Ovary (tissue), 9 donors: ENCODE data around the gene NPM3. TPM values are rescaled to one million over a fixed set of nuclear protein-coding genes. Genes with fewer than 3 reads are reported as not detected.

Experiments used
- DNase-seq, 5 donors: peaks; one replicate each; pipeline ENCODE4 v3.0.0-alpha.2; 2019 to 2020
- H3K27ac ChIP-seq, 2 donors: fragments of 200-600 bp; one replicate each; pipeline versions ENCODE4 v1.5.1 to v1.8.0; 2019 to 2022
- H3K27me3 ChIP-seq: fragments of 200-600 bp; one replicate; pipeline ENCODE4 v1.8.0; 2022
- H3K36me3 ChIP-seq: fragments of 200-600 bp; sonication (generic); one replicate; pipeline ENCODE4 v1.5.1; 2019
- H3K4me1 ChIP-seq: one replicate; pipeline ENCODE4 v1.8.1; 2013; ENCODE audit warnings: mild to moderate bottlenecking, moderate library complexity; ENCODE audit not compliant: insufficient read depth
- H3K4me3 ChIP-seq: fragments of 200-600 bp; sonication (generic); one replicate; pipeline ENCODE4 v1.5.1; 2017
- H3K9me3 ChIP-seq, 2 donors: fragments of 200-600 bp in 1 of 2; sonication (generic) in 1 of 2; one replicate each; pipeline versions ENCODE4 v1.5.1 to v1.8.1; 2013 to 2019; ENCODE audit warnings: mild to moderate bottlenecking in 1 of 2, moderate library complexity in 1 of 2
- CTCF ChIP-seq, 3 donors: fragments of 450-650 bp in 2 of 3; fragments of 200-600 bp in 1 of 3; IDR thresholded peaks; one replicate each; pipeline versions ENCODE4 v1.5.1 to v1.8.0; 2016 to 2022; ENCODE audit warnings: antibody characterized with exemption in 3 of 3, mild to moderate bottlenecking in 1 of 3
- EP300 ChIP-seq: sonication (generic); formaldehyde crosslinking; IDR thresholded peaks from one replicate; pipeline ENCODE4 v1.6.1; 2017; ENCODE audit warnings: antibody characterized with exemption
- POLR2A ChIP-seq: fragments of 450-650 bp; IDR thresholded peaks from one replicate; pipeline ENCODE4 v1.6.1; 2017; ENCODE audit warnings: antibody characterized with exemption, mild to moderate bottlenecking, moderate library complexity
- WGBS, 3 donors: extraction: QIAGEN DNeasy Blood & Tissue Kit in 1 of 3; methylation state at CpG; one replicate each; pipeline versions ENCODE4 v1.1.5 to v1.1.7; 2013 to 2017; 5-methylcytosine and 5-hydroxymethylcytosine counted together
- intact Hi-C, 4 donors: fragments of 100-400 bp; cut with DNase I; formaldehyde crosslinking; loops; one replicate each; pipeline versions ENCODE4 v1.11.0 to v1.15.1; 2022 to 2023
- polyA plus RNA-seq, 2 donors: library from polyadenylated mRNA; stranded (reverse); fragments of 200-250 nt in 1 of 2; fragments of 350-450 nt in 1 of 2; fragmentation: Illumina TruSeq in 1 of 2; extraction: RNeasy Lipid Tissue Mini Kit (QIAGEN cat#74804) in 1 of 2; gene quantifications; one replicate each; pipeline ENCODE4 v1.2.3, GENCODE V29; 2013 to 2014
- total RNA-seq, 7 donors: library from RNA; depleted of rRNA in 2 of 7; stranded (reverse); fragments of >200 nt in 2 of 7; fragmentation: NEBNext Ultra II Directional in 3 of 7; extraction: Animal tissue kit (Norgen Biotek cat#: 25700) in 3 of 7; gene quantifications; one replicate each; pipeline versions ENCODE4 v1.1.0 to v1.2.4, GENCODE V29; 2016 to 2023
- donor health status: DM: no; HTN: no; CAD: no; lungs with moderate emphysema.
- donor health status: DM: no; HTN: no; CAD: no.
- donor health status: Bipolar disorder and iron deficiency.
- donor health status: DM: yes; HTN: yes; CAD: no.
- donor health status: DM: no; HTN: no; CAD: no.
- donor health status: DM: yes; HTN: yes; CAD: no.

NPM3 gene
- total and polyA plus RNA-seq, 9 donors = 11.0 to 64.8 (median 32.1) TPM

- Histone ChIP-seq H3K36me3 (no peaks in the 10 kb centered on the region), H3K9me3 (no peaks in the 10 kb centered on the region), H3K4me1 (peaks cover 16% of the 10 kb centered on the region), H3K27me3 (no peaks in the 10 kb centered on the region), H3K27ac (no peak overlapping the region), H3K4me3 (no peak overlapping the region)
- TF ChIP-seq CTCF (IDR thresholded peaks at IDR 0.05) = no peak
- no peak for TF ChIP-seq EP300
- TF ChIP-seq POLR2A = no peak
- intact Hi-C loops = loop anchor here (5.0 to 10.0 kb wide), 6 partner anchors 173 to 563 kb away; no protein-coding TSS in a partner anchor
- WGBS, 3 donors = 86 to 99% (median 94%) methylated on average over 3 of the region's 3 CpGs
- no peak for DNase-seq
Observed at GRCh38 chr10:101777619-101778145, 5.6 kb downstream of the NPM3 start.

GRCh38 chr10:101776161-101776817 is 7.0 kb downstream of the NPM3 start:
- 4 to 10% (median 10%) methylated on average over 18 to 68 of the region's 74 CpGs for WGBS, 3 donors
- no peak for TF ChIP-seq POLR2A
- TF ChIP-seq EP300 = no peak
- no peak for TF ChIP-seq CTCF (IDR thresholded peaks at IDR 0.05)
- H3K36me3 ChIP-seq = no peaks in the 10 kb centered on the region
- no peak for DNase-seq
- no peak overlapping the region for H3K4me3 ChIP-seq
- no peaks in the 10 kb centered on the region for H3K9me3 ChIP-seq
- H3K4me1 ChIP-seq = peaks cover 10% of the 10 kb centered on the region
- H3K27me3 ChIP-seq = no peaks in the 10 kb centered on the region
- intact Hi-C loops = loop anchor here (5.0 to 10.0 kb wide), 6 partner anchors 171 to 561 kb away; no protein-coding TSS in a partner anchor
- no peak overlapping the region for H3K27ac ChIP-seq

DNA sequence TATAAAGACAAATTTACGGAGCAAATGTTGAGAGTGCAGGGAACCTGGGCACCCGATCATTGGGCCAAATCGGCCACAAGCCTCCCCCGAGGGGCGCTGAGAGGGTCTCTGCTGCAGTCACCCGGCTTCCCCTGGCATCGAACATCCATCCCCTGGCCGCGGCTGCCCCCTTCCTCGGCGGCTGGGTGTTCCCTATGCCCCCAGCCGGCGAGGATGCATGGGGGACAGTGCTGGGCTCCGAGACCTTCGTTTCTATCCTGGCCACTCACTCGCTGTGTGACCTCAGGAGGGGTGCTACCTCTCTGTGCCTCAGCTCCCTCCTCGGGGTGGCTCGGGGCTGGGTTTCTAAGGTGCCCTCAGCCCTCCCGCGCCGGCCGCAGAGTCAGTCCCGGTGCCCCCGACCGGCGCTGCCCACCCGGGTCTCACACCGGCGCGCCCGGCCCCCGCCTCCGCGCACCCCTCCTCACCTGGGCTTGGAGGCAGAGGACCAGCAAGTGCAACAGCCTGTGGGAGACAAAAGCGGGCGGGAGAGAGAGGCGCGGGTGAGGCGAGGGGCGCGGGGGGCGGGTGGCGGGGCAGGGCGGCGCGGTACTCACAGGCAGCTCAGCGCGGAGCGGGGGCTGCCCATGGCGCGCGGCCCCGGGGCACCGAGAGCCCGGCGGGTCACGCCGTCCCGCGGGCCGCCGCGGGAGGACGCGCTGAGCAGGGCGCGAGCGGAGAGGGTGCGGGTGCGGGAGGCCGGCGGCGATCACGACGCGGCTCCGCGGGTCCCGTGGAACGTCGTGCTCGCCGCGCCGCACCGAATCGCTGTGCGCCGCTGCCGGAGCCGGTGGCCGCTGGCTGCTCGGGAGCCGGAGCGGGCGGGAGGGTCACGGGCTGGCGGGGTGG is 7.7 kb downstream of the NPM3 start, which contains the start of gene FGF8:
Gene FGF8, minus strand, starts transcription at position 842 of the 888 bp plus-strand sequence. Its CDS starts 214 bp downstream, at position 628.
- H3K27ac ChIP-seq = no peak within 1 kb of the TSS

More for the DNA sequence above, 7.7 kb downstream of the NPM3 start, which contains the start of gene FGF8:
- Histone ChIP-seq H3K4me1 (peaks cover 10% of the 10 kb centered on the region), H3K27me3 (no peaks in the 10 kb centered on the region), H3K4me3 (no peak within 1 kb of the TSS), H3K36me3 (no peaks in the 10 kb centered on the region), H3K9me3 (no peaks in the 10 kb centered on the region)
- intact Hi-C loops = loop anchor here (5.0 to 10.0 kb wide), 6 partner anchors 171 to 561 kb away; no protein-coding TSS in a partner anchor
- 1 to 2% (median 1%) methylated on average over 50 to 98 of the region's 98 CpGs for WGBS, 3 donors
- no peak for DNase-seq
- TF ChIP-seq POLR2A = no peak
- no peak for TF ChIP-seq EP300
- TF ChIP-seq CTCF (IDR thresholded peaks at IDR 0.05) = no peak
